ENCODE measurements around the gene PLSCR1. TPM values are rescaled to one million over a fixed set of nuclear protein-coding genes. Genes with fewer than 3 reads are reported as not detected.

Gene PLSCR1, protein sequence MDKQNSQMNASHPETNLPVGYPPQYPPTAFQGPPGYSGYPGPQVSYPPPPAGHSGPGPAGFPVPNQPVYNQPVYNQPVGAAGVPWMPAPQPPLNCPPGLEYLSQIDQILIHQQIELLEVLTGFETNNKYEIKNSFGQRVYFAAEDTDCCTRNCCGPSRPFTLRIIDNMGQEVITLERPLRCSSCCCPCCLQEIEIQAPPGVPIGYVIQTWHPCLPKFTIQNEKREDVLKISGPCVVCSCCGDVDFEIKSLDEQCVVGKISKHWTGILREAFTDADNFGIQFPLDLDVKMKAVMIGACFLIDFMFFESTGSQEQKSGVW
- 12.0 TPM for total RNA-seq

DNA sequence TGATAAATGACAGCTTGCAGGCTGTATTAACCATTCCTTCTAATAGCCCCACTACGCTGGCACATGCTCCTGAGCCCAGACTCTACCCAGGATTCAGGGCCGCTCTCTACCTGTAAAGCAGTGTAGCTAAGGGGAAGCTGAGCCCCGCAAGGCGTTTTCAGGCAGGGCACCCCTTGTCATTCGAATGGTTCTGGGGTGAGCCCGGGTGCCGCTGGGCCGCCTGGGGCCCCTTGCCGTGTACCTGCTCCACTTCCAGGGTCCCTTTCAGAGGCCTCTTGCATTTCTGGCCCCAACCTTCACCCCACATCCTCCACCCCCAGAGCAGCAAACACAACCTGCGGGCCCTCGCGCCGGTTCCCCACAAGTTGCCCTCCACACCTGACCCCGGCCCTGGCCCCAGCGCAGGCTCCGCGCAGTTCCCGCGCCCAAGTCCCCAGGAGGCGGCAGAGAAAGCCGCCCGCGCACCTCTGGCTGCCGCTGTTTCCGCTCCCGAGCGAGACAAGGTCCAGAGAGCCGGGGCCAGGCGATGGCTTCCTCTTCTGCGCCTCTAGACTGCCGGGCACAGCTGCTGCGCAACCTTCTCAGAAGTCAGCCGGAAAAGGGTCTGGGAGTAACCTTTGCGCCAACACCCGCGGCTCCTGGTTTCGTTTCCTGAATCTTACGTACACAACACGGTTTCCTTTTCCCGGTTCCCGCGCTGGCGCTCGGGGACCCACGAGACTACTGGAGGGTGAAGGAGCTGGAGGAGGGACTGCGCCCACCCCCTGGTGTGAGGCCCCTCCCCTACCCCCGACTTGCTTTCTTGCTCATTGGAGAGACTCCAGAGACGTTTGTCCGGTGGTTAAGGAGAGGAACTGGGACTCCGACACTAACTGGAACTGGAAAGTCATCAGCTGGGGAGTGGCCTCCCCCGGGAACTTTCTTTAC, at the start of gene PLSCR1:
Gene PLSCR1 (minus strand): TSS at position 606 of the 927 bp plus-strand sequence. CDS start 8,055 bp downstream, outside the sequence.
- peak within 1 kb of the TSS; percentile 79 to 83 (median 80) for H3K9ac ChIP-seq (ENCODE audit: low read depth in 1 of 3, low read length in 3 of 3)
- no peaks in the 10 kb centered on the region for H3K36me3 ChIP-seq (ENCODE audit: control insufficient read depth in 3 of 3, insufficient read depth in 3 of 3, low read length in 3 of 3)
- H3K9me3 ChIP-seq (ENCODE audit: control insufficient read depth in 3 of 3, low read length in 3 of 3): no peaks in the 10 kb centered on the region
- no peaks in the 10 kb centered on the region for H3K27me3 ChIP-seq (ENCODE audit: control insufficient read depth in 3 of 3, insufficient read depth in 3 of 3, low read length in 3 of 3)
- H3K4me3 ChIP-seq (ENCODE audit: low read length in 3 of 3): peak within 1 kb of the TSS; percentile 72 to 79 (median 77)
- H3K27ac ChIP-seq (ENCODE audit: low read depth, low read length): peak within 1 kb of the TSS; percentile 92
- peaks cover 0 to 7% (median 4%) of the 10 kb centered on the region in 3 donors for H3K4me1 ChIP-seq (ENCODE audit: control insufficient read depth in 3 of 3, insufficient read depth in 3 of 3, low read length in 3 of 3)

DNA sequence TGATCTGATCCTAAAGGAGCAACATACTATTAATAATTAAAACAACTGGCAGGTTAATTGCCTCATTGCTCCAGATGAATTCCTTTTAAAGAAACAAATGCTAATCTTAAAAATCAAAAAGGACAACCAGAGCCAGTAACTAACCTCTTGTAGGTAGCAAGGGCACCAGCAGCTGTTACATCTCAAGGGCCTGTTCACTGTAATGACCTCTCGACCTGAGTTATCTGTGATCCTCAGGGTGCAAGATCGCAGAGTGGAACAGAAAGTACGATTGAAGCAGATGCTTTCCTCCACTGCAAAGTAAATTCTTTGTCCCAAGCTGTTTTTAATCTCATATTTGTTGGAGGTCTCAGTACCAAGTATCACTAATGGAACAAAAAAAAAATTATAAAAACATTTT, 49.4 kb upstream of the PLSCR1 start:
- H3K27ac ChIP-seq (ENCODE audit: low read depth, low read length): no peak overlapping the region
- H3K36me3 ChIP-seq (ENCODE audit: control insufficient read depth in 3 of 3, insufficient read depth in 3 of 3, low read length in 3 of 3): no peaks in the 10 kb centered on the region
- H3K9ac ChIP-seq (ENCODE audit: low read depth in 1 of 3, low read length in 3 of 3): no peak overlapping the region
- no peaks in the 10 kb centered on the region for H3K4me1 ChIP-seq (ENCODE audit: control insufficient read depth in 3 of 3, insufficient read depth in 3 of 3, low read length in 3 of 3)
- no peak overlapping the region for H3K4me3 ChIP-seq (ENCODE audit: low read length in 3 of 3)
- H3K27me3 ChIP-seq (ENCODE audit: control insufficient read depth in 3 of 3, insufficient read depth in 3 of 3, low read length in 3 of 3): no peaks in the 10 kb centered on the region
- H3K9me3 ChIP-seq (ENCODE audit: control insufficient read depth in 3 of 3, low read length in 3 of 3): no peaks in the 10 kb centered on the region

GRCh38 chr3:146590521-146590920, 46.1 kb upstream of the PLSCR1 start:
- Histone ChIP-seq H3K4me3 (ENCODE audit: low read length in 3 of 3) (no peak overlapping the region), H3K27ac (ENCODE audit: low read depth, low read length) (no peak overlapping the region), H3K9me3 (ENCODE audit: control insufficient read depth in 3 of 3, low read length in 3 of 3) (no peaks in the 10 kb centered on the region), H3K4me1 (ENCODE audit: control insufficient read depth in 3 of 3, insufficient read depth in 3 of 3, low read length in 3 of 3) (no peaks in the 10 kb centered on the region), H3K9ac (ENCODE audit: low read depth in 1 of 3, low read length in 3 of 3) (no peak overlapping the region), H3K36me3 (ENCODE audit: control insufficient read depth in 3 of 3, insufficient read depth in 3 of 3, low read length in 3 of 3) (no peaks in the 10 kb centered on the region), H3K27me3 (ENCODE audit: control insufficient read depth in 3 of 3, insufficient read depth in 3 of 3, low read length in 3 of 3) (no peaks in the 10 kb centered on the region)

DNA sequence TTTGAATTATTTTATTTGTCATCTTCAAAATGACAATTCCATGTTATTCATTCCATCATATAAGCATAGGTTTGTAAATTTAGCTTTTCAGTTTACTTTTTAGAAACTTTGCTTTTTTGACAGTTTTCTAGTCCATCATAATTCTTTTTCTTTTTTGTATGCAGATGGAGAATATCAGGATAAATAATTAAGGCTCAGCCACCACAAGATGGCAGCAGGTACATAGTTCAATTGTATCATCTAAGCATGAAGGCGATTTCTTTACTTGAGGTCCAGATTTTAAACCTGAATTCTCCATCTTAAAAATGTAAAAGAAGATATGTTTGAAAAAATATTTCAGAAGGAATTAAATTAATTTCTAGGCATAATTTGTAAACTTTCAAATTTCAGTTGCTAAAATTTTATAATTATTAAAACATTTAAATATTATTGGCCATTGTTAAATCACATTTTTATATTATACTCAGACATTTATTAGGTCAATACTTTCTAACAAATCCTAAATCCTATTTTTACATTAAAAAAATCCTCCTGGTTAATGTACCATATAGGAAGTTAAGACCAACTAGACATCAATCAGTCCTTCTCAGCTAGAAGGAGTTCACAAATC, 45.6 kb upstream of the PLSCR1 start:
- Histone ChIP-seq H3K4me1 (ENCODE audit: control insufficient read depth in 3 of 3, insufficient read depth in 3 of 3, low read length in 3 of 3) (no peaks in the 10 kb centered on the region), H3K4me3 (ENCODE audit: low read length in 3 of 3) (no peak overlapping the region), H3K36me3 (ENCODE audit: control insufficient read depth in 3 of 3, insufficient read depth in 3 of 3, low read length in 3 of 3) (no peaks in the 10 kb centered on the region), H3K27me3 (ENCODE audit: control insufficient read depth in 3 of 3, insufficient read depth in 3 of 3, low read length in 3 of 3) (no peaks in the 10 kb centered on the region), H3K9ac (ENCODE audit: low read depth in 1 of 3, low read length in 3 of 3) (no peak overlapping the region), H3K9me3 (ENCODE audit: control insufficient read depth in 3 of 3, low read length in 3 of 3) (no peaks in the 10 kb centered on the region), H3K27ac (ENCODE audit: low read depth, low read length) (no peak overlapping the region)

DNA sequence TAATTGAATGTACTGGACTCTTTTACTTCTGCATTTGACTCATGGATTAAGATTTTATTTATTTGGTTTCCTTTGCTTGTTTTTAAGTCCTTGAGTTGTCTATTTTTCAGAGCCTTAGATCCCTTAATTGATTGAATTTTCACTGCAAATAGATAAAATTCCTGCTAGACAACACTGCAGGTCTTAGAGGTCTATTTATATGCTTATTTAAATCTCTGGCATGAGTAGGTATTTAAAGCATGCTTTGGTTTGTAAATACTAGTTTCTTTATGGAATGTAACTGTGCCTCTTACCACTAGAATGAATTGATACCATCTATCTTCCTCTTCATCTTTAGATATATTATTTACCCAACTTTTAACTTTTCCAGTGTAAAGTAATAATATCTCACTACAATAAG, 40.7 kb upstream of the PLSCR1 start:
- H3K27me3 ChIP-seq (ENCODE audit: control insufficient read depth in 3 of 3, insufficient read depth in 3 of 3, low read length in 3 of 3): no peaks in the 10 kb centered on the region
- H3K36me3 ChIP-seq (ENCODE audit: control insufficient read depth in 3 of 3, insufficient read depth in 3 of 3, low read length in 3 of 3): no peaks in the 10 kb centered on the region
- H3K27ac ChIP-seq (ENCODE audit: low read depth, low read length): no peak overlapping the region
- no peaks in the 10 kb centered on the region for H3K4me1 ChIP-seq (ENCODE audit: control insufficient read depth in 3 of 3, insufficient read depth in 3 of 3, low read length in 3 of 3)
- H3K9me3 ChIP-seq (ENCODE audit: control insufficient read depth in 3 of 3, low read length in 3 of 3): peaks cover 0 to 8% (median 0%) of the 10 kb centered on the region in 3 donors
- no peak overlapping the region for H3K9ac ChIP-seq (ENCODE audit: low read depth in 1 of 3, low read length in 3 of 3)
- H3K4me3 ChIP-seq (ENCODE audit: low read length in 3 of 3): no peak overlapping the region

DNA sequence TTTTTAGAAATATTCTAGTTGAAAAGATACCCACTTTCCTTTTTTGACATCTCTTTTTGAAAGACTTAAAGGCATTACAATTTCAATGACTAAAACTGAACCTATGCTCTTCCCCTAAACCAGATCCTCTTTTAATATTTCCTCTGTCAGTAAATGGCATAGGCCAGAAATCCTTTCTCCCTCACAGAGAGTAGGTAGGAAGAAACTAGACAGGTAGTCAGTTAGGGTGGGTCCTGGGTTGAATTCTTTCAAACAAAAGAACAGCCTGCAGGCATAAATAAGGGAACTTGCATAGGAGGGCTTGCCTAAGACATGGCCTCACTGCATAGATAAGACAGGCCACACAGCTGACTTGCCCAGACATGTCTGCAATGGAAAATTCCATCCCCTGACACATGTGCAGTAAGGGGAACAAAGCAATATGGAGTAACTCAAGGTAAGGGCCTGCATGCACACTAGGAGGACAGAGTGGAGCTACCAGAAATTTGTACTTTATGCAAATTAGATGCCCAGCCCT, 37.6 kb upstream of the PLSCR1 start:
- Histone ChIP-seq H3K9ac (ENCODE audit: low read depth in 1 of 3, low read length in 3 of 3) (no peak overlapping the region), H3K4me1 (ENCODE audit: control insufficient read depth in 3 of 3, insufficient read depth in 3 of 3, low read length in 3 of 3) (no peaks in the 10 kb centered on the region), H3K27ac (ENCODE audit: low read depth, low read length) (no peak overlapping the region), H3K36me3 (ENCODE audit: control insufficient read depth in 3 of 3, insufficient read depth in 3 of 3, low read length in 3 of 3) (no peaks in the 10 kb centered on the region), H3K27me3 (ENCODE audit: control insufficient read depth in 3 of 3, insufficient read depth in 3 of 3, low read length in 3 of 3) (no peaks in the 10 kb centered on the region), H3K9me3 (ENCODE audit: control insufficient read depth in 3 of 3, low read length in 3 of 3) (peaks cover 0 to 8% (median 0%) of the 10 kb centered on the region in 3 donors), H3K4me3 (ENCODE audit: low read length in 3 of 3) (no peak overlapping the region)

GRCh38 chr3:146581080-146581601, 36.7 kb upstream of the PLSCR1 start:
- no peaks in the 10 kb centered on the region for H3K4me1 ChIP-seq (ENCODE audit: control insufficient read depth in 3 of 3, insufficient read depth in 3 of 3, low read length in 3 of 3)
- no peaks in the 10 kb centered on the region for H3K27me3 ChIP-seq (ENCODE audit: control insufficient read depth in 3 of 3, insufficient read depth in 3 of 3, low read length in 3 of 3)
- H3K9me3 ChIP-seq (ENCODE audit: control insufficient read depth in 3 of 3, low read length in 3 of 3): peaks cover 0 to 8% (median 0%) of the 10 kb centered on the region in 3 donors
- no peak overlapping the region for H3K9ac ChIP-seq (ENCODE audit: low read depth in 1 of 3, low read length in 3 of 3)
- H3K4me3 ChIP-seq (ENCODE audit: low read length in 3 of 3): no peak overlapping the region
- no peak overlapping the region for H3K27ac ChIP-seq (ENCODE audit: low read depth, low read length)
- H3K36me3 ChIP-seq (ENCODE audit: control insufficient read depth in 3 of 3, insufficient read depth in 3 of 3, low read length in 3 of 3): no peaks in the 10 kb centered on the region

- Histone ChIP-seq H3K36me3 (ENCODE audit: control insufficient read depth in 3 of 3, insufficient read depth in 3 of 3, low read length in 3 of 3) (no peaks in the 10 kb centered on the region), H3K27ac (ENCODE audit: low read depth, low read length) (no peak overlapping the region), H3K4me3 (ENCODE audit: low read length in 3 of 3) (no peak overlapping the region), H3K9ac (ENCODE audit: low read depth in 1 of 3, low read length in 3 of 3) (no peak overlapping the region), H3K9me3 (ENCODE audit: control insufficient read depth in 3 of 3, low read length in 3 of 3) (peaks cover 0 to 3% (median 0%) of the 10 kb centered on the region in 3 donors), H3K27me3 (ENCODE audit: control insufficient read depth in 3 of 3, insufficient read depth in 3 of 3, low read length in 3 of 3) (no peaks in the 10 kb centered on the region), H3K4me1 (ENCODE audit: control insufficient read depth in 3 of 3, insufficient read depth in 3 of 3, low read length in 3 of 3) (no peaks in the 10 kb centered on the region)
Observed at GRCh38 chr3:146577662-146578061, 33.3 kb upstream of the PLSCR1 start.

GRCh38 chr3:146575636-146576035, 31.2 kb upstream of the PLSCR1 start:
- Histone ChIP-seq H3K27ac (ENCODE audit: low read depth, low read length) (no peak overlapping the region), H3K4me1 (ENCODE audit: control insufficient read depth in 3 of 3, insufficient read depth in 3 of 3, low read length in 3 of 3) (no peaks in the 10 kb centered on the region), H3K27me3 (ENCODE audit: control insufficient read depth in 3 of 3, insufficient read depth in 3 of 3, low read length in 3 of 3) (no peaks in the 10 kb centered on the region), H3K9me3 (ENCODE audit: control insufficient read depth in 3 of 3, low read length in 3 of 3) (no peaks in the 10 kb centered on the region), H3K9ac (ENCODE audit: low read depth in 1 of 3, low read length in 3 of 3) (no peak overlapping the region), H3K4me3 (ENCODE audit: low read length in 3 of 3) (no peak overlapping the region), H3K36me3 (ENCODE audit: control insufficient read depth in 3 of 3, insufficient read depth in 3 of 3, low read length in 3 of 3) (no peaks in the 10 kb centered on the region)

All from skeletal muscle tissue (tissue), 4 donors.